Activated naive CD4-positive, alpha-beta T cell treated with anti-CD3 and anti-CD28 coated beads for 36 hours (primary cell): ENCODE results near the gene CERS6. TPM values are rescaled to one million over a fixed set of nuclear protein-coding genes. Genes with fewer than 3 reads are reported as not detected.

Experiments
- CTCF ChIA-PET: fragments of 350-600 bp; sonication (Branson Sonifier 250); formaldehyde crosslinking; loops from one replicate; lab custom pipeline; 2021; ENCODE audit warnings: antibody characterized with exemption; lab: Charles Lee
- DNase-seq: peaks from one replicate; pipeline ENCODE4 v3.0.0-alpha.2; 2020
- H3K27ac Mint-ChIP-seq: one replicate; pipeline ENCODE4 v1.8.0; 2021; ENCODE audit warnings: mild to moderate bottlenecking, mixed read lengths
- H3K27me3 Mint-ChIP-seq: one replicate; pipeline ENCODE4 v1.8.0; 2021; ENCODE audit warnings: low read depth, mixed read lengths
- H3K36me3 Mint-ChIP-seq: one replicate; pipeline ENCODE4 v1.8.0; 2021; ENCODE audit warnings: low read depth, mixed read lengths
- H3K4me1 Mint-ChIP-seq: one replicate; pipeline ENCODE4 v1.8.0; 2021; ENCODE audit warnings: low read depth, mixed read lengths
- H3K4me3 Mint-ChIP-seq: one replicate; pipeline ENCODE4 v1.8.0; 2021; ENCODE audit warnings: mild to moderate bottlenecking, moderate library complexity, mixed read lengths
- H3K9me3 Mint-ChIP-seq: one replicate; pipeline ENCODE4 v1.8.0; 2021; ENCODE audit warnings: mixed read lengths
- intact Hi-C: fragments of 100-400 bp; cut with micrococcal nuclease; formaldehyde crosslinking; loops from one replicate; pipeline ENCODE4 v1.15.1; 2023
- total RNA-seq, 2 experiments: library from RNA; stranded (reverse); gene quantifications; one replicate each; pipeline ENCODE4 v1.2.3, GENCODE V29; 2021

Gene CERS6
- total RNA-seq, 2 experiments from 2014 or later: 9.7 to 10.0 TPM

- Mint-ChIP-seq H3K4me1 (no peaks in the 10 kb centered on the region), H3K27me3 (no peaks in the 10 kb centered on the region), H3K27ac (no peak overlapping the region), H3K4me3 (no peak overlapping the region), H3K36me3 (no peaks in the 10 kb centered on the region), H3K9me3 (no peaks in the 10 kb centered on the region)
- no peak for DNase-seq
- intact Hi-C loops: loop anchor here (10.0 kb wide), 1 partner anchor 429 kb away; no protein-coding TSS in a partner anchor
- CTCF ChIA-PET: no interaction called here
Measured at GRCh38 chr2:168683996-168684395, 227.9 kb downstream of the CERS6 start.

GRCh38 chr2:168684921-168685599 is 229.0 kb downstream of the CERS6 start:
- Mint-ChIP-seq H3K27me3 (no peaks in the 10 kb centered on the region), H3K36me3 (no peaks in the 10 kb centered on the region), H3K27ac (no peak overlapping the region), H3K9me3 (no peaks in the 10 kb centered on the region), H3K4me3 (no peak overlapping the region), H3K4me1 (no peaks in the 10 kb centered on the region)
- no peak for DNase-seq
- CTCF ChIA-PET: interaction anchor here (0.6 to 1.5 kb wide), 2 partner anchors 12 to 32 kb away, joined by 3 to 4 read pairs; no protein-coding TSS in a partner anchor
- intact Hi-C loops: loop anchor here (5.0 to 10.0 kb wide), 2 partner anchors 243 to 430 kb away; no protein-coding TSS in a partner anchor

GRCh38 chr2:168685600-168686451 is 229.8 kb downstream of the CERS6 start:
- Mint-ChIP-seq H3K27ac (no peak overlapping the region), H3K36me3 (no peaks in the 10 kb centered on the region), H3K4me3 (no peak overlapping the region), H3K4me1 (no peaks in the 10 kb centered on the region), H3K27me3 (no peaks in the 10 kb centered on the region), H3K9me3 (no peaks in the 10 kb centered on the region)
- CTCF ChIA-PET: interaction anchor here (1.3 to 1.5 kb wide), 3 partner anchors 12 to 342 kb away, joined by 3 to 17 read pairs (median 3); no protein-coding TSS in a partner anchor
- intact Hi-C loops: loop anchor here (5.0 to 10.0 kb wide), 2 partner anchors 244 to 431 kb away; no protein-coding TSS in a partner anchor
- no peak for DNase-seq

- Mint-ChIP-seq H3K36me3 (peaks cover 5% of the 10 kb centered on the region), H3K27me3 (no peaks in the 10 kb centered on the region), H3K9me3 (no peaks in the 10 kb centered on the region), H3K27ac (no peak overlapping the region), H3K4me3 (no peak overlapping the region), H3K4me1 (no peaks in the 10 kb centered on the region)
- intact Hi-C loops: loop anchor here (1.0 to 10.0 kb wide), 3 partner anchors 244 to 432 kb away; no protein-coding TSS in a partner anchor
- CTCF ChIA-PET: interaction anchor here (0.7 to 1.5 kb wide), 8 partner anchors 11 to 343 kb away, joined by 3 to 17 read pairs (median 3); no protein-coding TSS in a partner anchor
- DNase-seq: no peak
Measured at GRCh38 chr2:168686452-168687191, 230.6 kb downstream of the CERS6 start.

- Mint-ChIP-seq H3K27me3 (no peaks in the 10 kb centered on the region), H3K4me1 (no peaks in the 10 kb centered on the region), H3K4me3 (no peak overlapping the region), H3K27ac (no peak overlapping the region), H3K9me3 (no peaks in the 10 kb centered on the region), H3K36me3 (peaks cover 5% of the 10 kb centered on the region)
- intact Hi-C loops: loop anchor here (1.0 to 10.0 kb wide), 3 partner anchors 245 to 433 kb away; no protein-coding TSS in a partner anchor
- DNase-seq: peak; percentile 53
- CTCF ChIA-PET: interaction anchor here (0.6 to 1.3 kb wide), 9 partner anchors 162 to 351 kb away, joined by 3 to 17 read pairs (median 3); no protein-coding TSS in a partner anchor
Measured at GRCh38 chr2:168687314-168687713, 231.2 kb downstream of the CERS6 start.

- H3K9me3 Mint-ChIP-seq: no peaks in the 10 kb centered on the region
- intact Hi-C loops: no loop called here
Measured at GRCh38 chr2:168690381-168690885, 234.4 kb downstream of the CERS6 start.

GRCh38 chr2:168691221-168691620 is 235.1 kb downstream of the CERS6 start:
- H3K36me3 Mint-ChIP-seq: peaks cover 13% of the 10 kb centered on the region
- H3K9me3 Mint-ChIP-seq: no peaks in the 10 kb centered on the region
- no peak overlapping the region for H3K27ac Mint-ChIP-seq
- intact Hi-C loops: no loop called here
- H3K4me3 Mint-ChIP-seq: no peak overlapping the region
- CTCF ChIA-PET: interaction anchor here (0.7 to 1.0 kb wide), 2 partner anchors 17 to 345 kb away, joined by 3 to 4 read pairs; no protein-coding TSS in a partner anchor
- no peaks in the 10 kb centered on the region for H3K27me3 Mint-ChIP-seq
- no peaks in the 10 kb centered on the region for H3K4me1 Mint-ChIP-seq
- no peak for DNase-seq

More at GRCh38 chr2:168690381-168690885, 234.4 kb downstream of the CERS6 start:
- H3K27ac Mint-ChIP-seq: no peak overlapping the region
- CTCF ChIA-PET: interaction anchor here (0.7 to 1.6 kb wide), 3 partner anchors 16 to 343 kb away, joined by 3 to 4 read pairs (median 3); no protein-coding TSS in a partner anchor
- H3K36me3 Mint-ChIP-seq: peaks cover 9% of the 10 kb centered on the region
- no peak for DNase-seq
- H3K27me3 Mint-ChIP-seq: no peaks in the 10 kb centered on the region
- no peaks in the 10 kb centered on the region for H3K4me1 Mint-ChIP-seq
- H3K4me3 Mint-ChIP-seq: no peak overlapping the region

- no peak for DNase-seq
- no peaks in the 10 kb centered on the region for H3K27me3 Mint-ChIP-seq
- intact Hi-C loops: no loop called here
- no peak overlapping the region for H3K4me3 Mint-ChIP-seq
- CTCF ChIA-PET: interaction anchor here (0.7 to 1.2 kb wide), 4 partner anchors 13 to 346 kb away, joined by 3 to 4 read pairs (median 3); no protein-coding TSS in a partner anchor
- no peaks in the 10 kb centered on the region for H3K4me1 Mint-ChIP-seq
- H3K36me3 Mint-ChIP-seq: peaks cover 20% of the 10 kb centered on the region
- no peaks in the 10 kb centered on the region for H3K9me3 Mint-ChIP-seq
- no peak overlapping the region for H3K27ac Mint-ChIP-seq
Measured at GRCh38 chr2:168692132-168692744, 236.2 kb downstream of the CERS6 start.

- Mint-ChIP-seq H3K36me3 (peaks cover 33% of the 10 kb centered on the region), H3K27ac (no peak overlapping the region), H3K4me3 (no peak overlapping the region), H3K27me3 (no peaks in the 10 kb centered on the region), H3K9me3 (no peaks in the 10 kb centered on the region), H3K4me1 (no peaks in the 10 kb centered on the region)
- no peak for DNase-seq
- CTCF ChIA-PET: interaction anchor here (0.7 kb wide), 1 partner anchor 412 kb away, joined by 3 read pairs; no protein-coding TSS in a partner anchor
- intact Hi-C loops: no loop called here
Measured at GRCh38 chr2:168694173-168694572, 238.1 kb downstream of the CERS6 start.

- H3K27ac Mint-ChIP-seq: no peak overlapping the region
- no peak for DNase-seq
- CTCF ChIA-PET: interaction anchor here (0.7 kb wide), 1 partner anchor 413 kb away, joined by 3 read pairs; no protein-coding TSS in a partner anchor
- intact Hi-C loops: no loop called here
- H3K4me3 Mint-ChIP-seq: no peak overlapping the region
- H3K9me3 Mint-ChIP-seq: no peaks in the 10 kb centered on the region
- H3K27me3 Mint-ChIP-seq: no peaks in the 10 kb centered on the region
- H3K4me1 Mint-ChIP-seq: no peaks in the 10 kb centered on the region
- H3K36me3 Mint-ChIP-seq: peaks cover 33% of the 10 kb centered on the region
Measured at GRCh38 chr2:168694866-168695265, 238.8 kb downstream of the CERS6 start.

- no peaks in the 10 kb centered on the region for H3K9me3 Mint-ChIP-seq
- intact Hi-C loops: no loop called here
- H3K4me1 Mint-ChIP-seq: no peaks in the 10 kb centered on the region
- DNase-seq: no peak
- H3K27ac Mint-ChIP-seq: no peak overlapping the region
- CTCF ChIA-PET: interaction anchor here (0.6 to 1.4 kb wide), 4 partner anchors 12 to 351 kb away, joined by 3 to 5 read pairs (median 4); no protein-coding TSS in a partner anchor
- no peak overlapping the region for H3K4me3 Mint-ChIP-seq
- no peaks in the 10 kb centered on the region for H3K27me3 Mint-ChIP-seq
- H3K36me3 Mint-ChIP-seq: peaks cover 28% of the 10 kb centered on the region
Measured at GRCh38 chr2:168697668-168698121, 241.6 kb downstream of the CERS6 start.
